Panc1 (cell line): Measurements from ENCODE around the gene COMMD2.

ENCODE experiments used
- POLR2AphosphoS5 ChIP-seq: IDR thresholded peaks from 2 replicates; pipeline ENCODE4 v1.6.1; 2012; ENCODE audit warnings: mild to moderate bottlenecking, low read depth, low read length, moderate library complexity
- SIN3A ChIP-seq: IDR thresholded peaks from 2 replicates; pipeline ENCODE4 v1.6.1; 2012; ENCODE audit warnings: low read depth, mild to moderate bottlenecking, low read length, moderate library complexity, borderline replicate concordance; ENCODE audit not compliant: insufficient read depth
- TCF7L2 ChIP-seq: IDR thresholded peaks from 2 replicates; pipeline ENCODE4 v1.6.1; 2011; ENCODE audit warnings: mild to moderate bottlenecking, low read depth, low read length, inconsistent platforms
- TF ChIP-seq, protein P1 (sequence below): fragments of 450-650 bp; IDR thresholded peaks from 2 replicates; pipeline ENCODE4 v1.5.1; 2017; ENCODE audit warnings: mild to moderate bottlenecking

DNA sequence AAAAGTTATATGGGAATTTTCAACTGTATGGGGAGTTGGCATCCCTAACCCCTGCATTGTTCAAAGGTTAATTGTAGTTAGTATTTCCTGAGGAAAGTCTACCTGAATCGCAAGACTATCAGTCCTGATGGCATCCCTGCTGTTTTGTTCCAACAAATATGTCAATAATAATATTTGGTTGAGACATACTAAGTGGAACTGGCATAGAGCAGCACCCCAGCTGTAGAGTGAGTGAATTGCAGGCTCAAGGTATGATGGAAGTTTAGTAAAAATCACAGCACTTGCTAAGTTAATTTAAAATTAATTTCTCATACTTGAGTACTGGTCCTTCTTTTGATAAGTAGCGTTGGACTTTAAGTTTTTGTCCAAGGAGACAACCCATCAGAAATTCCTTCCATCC, 18.0 kb upstream of the COMMD2 start:
- TF ChIP-seq, protein P1, sequence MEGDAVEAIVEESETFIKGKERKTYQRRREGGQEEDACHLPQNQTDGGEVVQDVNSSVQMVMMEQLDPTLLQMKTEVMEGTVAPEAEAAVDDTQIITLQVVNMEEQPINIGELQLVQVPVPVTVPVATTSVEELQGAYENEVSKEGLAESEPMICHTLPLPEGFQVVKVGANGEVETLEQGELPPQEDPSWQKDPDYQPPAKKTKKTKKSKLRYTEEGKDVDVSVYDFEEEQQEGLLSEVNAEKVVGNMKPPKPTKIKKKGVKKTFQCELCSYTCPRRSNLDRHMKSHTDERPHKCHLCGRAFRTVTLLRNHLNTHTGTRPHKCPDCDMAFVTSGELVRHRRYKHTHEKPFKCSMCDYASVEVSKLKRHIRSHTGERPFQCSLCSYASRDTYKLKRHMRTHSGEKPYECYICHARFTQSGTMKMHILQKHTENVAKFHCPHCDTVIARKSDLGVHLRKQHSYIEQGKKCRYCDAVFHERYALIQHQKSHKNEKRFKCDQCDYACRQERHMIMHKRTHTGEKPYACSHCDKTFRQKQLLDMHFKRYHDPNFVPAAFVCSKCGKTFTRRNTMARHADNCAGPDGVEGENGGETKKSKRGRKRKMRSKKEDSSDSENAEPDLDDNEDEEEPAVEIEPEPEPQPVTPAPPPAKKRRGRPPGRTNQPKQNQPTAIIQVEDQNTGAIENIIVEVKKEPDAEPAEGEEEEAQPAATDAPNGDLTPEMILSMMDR = no peak
- TF ChIP-seq SIN3A = no peak
- TF ChIP-seq TCF7L2 = no peak
- no peak for TF ChIP-seq POLR2AphosphoS5
